ENCODE results near the gene ZNF10. TPM values are rescaled to one million over a fixed set of nuclear protein-coding genes. Genes with fewer than 3 reads are reported as not detected.

The ZNF10 gene
- total RNA-seq, 1 experiment from 2014 or later = 3.0 TPM

GRCh38 chr12:133201888-133202287 is 71.5 kb downstream of the ZNF10 start:
- DNase-seq (ENCODE audit: low read depth) = no peak

GRCh38 chr12:133202493-133203343 is 72.3 kb downstream of the ZNF10 start:
- no peak for DNase-seq (ENCODE audit: low read depth)

GRCh38 chr12:133203344-133204263 is 73.2 kb downstream of the ZNF10 start:
- DNase-seq (ENCODE audit: low read depth) = no peak

DNA sequence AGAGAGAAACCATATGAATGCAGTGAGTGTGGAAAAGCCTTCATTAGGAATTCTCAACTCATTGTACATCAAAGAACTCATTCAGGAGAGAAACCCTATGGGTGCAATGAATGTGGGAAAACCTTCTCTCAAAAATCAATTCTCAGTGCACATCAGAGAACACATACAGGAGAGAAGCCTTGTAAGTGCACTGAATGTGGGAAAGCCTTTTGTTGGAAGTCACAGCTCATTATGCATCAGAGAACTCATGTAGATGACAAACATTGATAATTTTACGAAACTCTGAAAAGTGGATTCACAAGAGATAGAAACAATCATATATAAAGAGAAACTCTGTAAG is 73.8 kb downstream of the ZNF10 start:
- no peak for DNase-seq (ENCODE audit: low read depth)

- DNase-seq (ENCODE audit: low read depth) = no peak
Measured at GRCh38 chr12:133206390-133206789, 76.0 kb downstream of the ZNF10 start.

Other genes with a start within 250 kb of the ZNF10 start
- 16.4 and 23.3 TPM in 2 replicates for gene CHFR, start 243.0 kb upstream of the ZNF10 start, total RNA-seq (2014; rRNA removed; shearing (Covaris generic))
- 2.5 TPM in 2 replicates for gene ZNF605, start 174.3 kb upstream of the ZNF10 start, total RNA-seq (2014; rRNA removed; shearing (Covaris generic))
- 6.9 and 9.8 TPM in 2 replicates for gene ZNF26, start 144.3 kb upstream of the ZNF10 start, total RNA-seq (2014; rRNA removed; shearing (Covaris generic))
- gene ZNF84, start 93.1 kb upstream of the ZNF10 start, total RNA-seq (2014; rRNA removed; shearing (Covaris generic)) = 11.3 and 15.7 TPM in 2 replicates
- 8.6 and 9.1 TPM in 2 replicates for gene ZNF140, start 49.7 kb upstream of the ZNF10 start, total RNA-seq (2014; rRNA removed; shearing (Covaris generic))
- 0.51 and 0.77 TPM in 2 replicates for gene ZNF891, start 353 bp upstream of the ZNF10 start, total RNA-seq (2014; rRNA removed; shearing (Covaris generic))
- gene ZNF268, start 50.9 kb downstream of the ZNF10 start, total RNA-seq (2014; rRNA removed; shearing (Covaris generic)) = 13.7 and 22.3 TPM in 2 replicates
- not detected in 2 replicates for gene ANHX, start 105.2 kb downstream of the ZNF10 start, total RNA-seq (2014; rRNA removed; shearing (Covaris generic))

Data from Daoy (cell line).